NCI-H1930 (cell line): Measurements from ENCODE around the gene LRCH1.
A peak's percentile ranks its signal among the peaks of the same experiment; 100 is the strongest.

Experiments
- DNase-seq, 2 experiments: peaks; one replicate each; lab custom pipeline; 2025; lab: John Stamatoyannopoulos, UW

LRCH1 gene

GRCh38 chr13:46615888-46616531, 63.0 kb downstream of the LRCH1 start:
- DNase-seq, result no peak

GRCh38 chr13:46617229-46617721, 64.3 kb downstream of the LRCH1 start:
- no peak for DNase-seq

- DNase-seq, result no peak
Observed at GRCh38 chr13:46617885-46618284, 64.9 kb downstream of the LRCH1 start.

GRCh38 chr13:46618694-46619254, 65.8 kb downstream of the LRCH1 start:
- DNase-seq, result no peak

- no peak for DNase-seq
Observed at GRCh38 chr13:46620029-46620428, 67.1 kb downstream of the LRCH1 start.

- no peak for DNase-seq
Observed at GRCh38 chr13:46620471-46620870, 67.5 kb downstream of the LRCH1 start.

GRCh38 chr13:46621133-46621532, 68.2 kb downstream of the LRCH1 start:
- no peak for DNase-seq

GRCh38 chr13:46621792-46622629, 69.0 kb downstream of the LRCH1 start:
- DNase-seq, result peak in 1 of 2 experiments; percentile 58

- DNase-seq, result no peak
Observed at GRCh38 chr13:46622630-46623256, 69.8 kb downstream of the LRCH1 start.

- DNase-seq, result no peak
Observed at GRCh38 chr13:46624353-46624752, 71.4 kb downstream of the LRCH1 start.

- no peak for DNase-seq
Observed at GRCh38 chr13:46624821-46625220, 71.9 kb downstream of the LRCH1 start.

GRCh38 chr13:46627462-46627861, 74.5 kb downstream of the LRCH1 start:
- DNase-seq, result no peak

- no peak for DNase-seq
Observed at GRCh38 chr13:46628622-46629365, 75.8 kb downstream of the LRCH1 start.

- DNase-seq, result no peak
Observed at GRCh38 chr13:46629811-46630413, 76.9 kb downstream of the LRCH1 start.

GRCh38 chr13:46630431-46631178, 77.6 kb downstream of the LRCH1 start:
- no peak for DNase-seq

- DNase-seq, result no peak
Observed at GRCh38 chr13:46631179-46631542, 78.2 kb downstream of the LRCH1 start.

- no peak for DNase-seq
Observed at GRCh38 chr13:46632176-46632575, 79.2 kb downstream of the LRCH1 start.

GRCh38 chr13:46633416-46633815, 80.4 kb downstream of the LRCH1 start:
- DNase-seq, result no peak

GRCh38 chr13:46636451-46636850, 83.5 kb downstream of the LRCH1 start:
- no peak for DNase-seq

- no peak for DNase-seq
Observed at GRCh38 chr13:46637213-46637612, 84.2 kb downstream of the LRCH1 start.

- DNase-seq, result no peak
Observed at GRCh38 chr13:46638262-46638661, 85.3 kb downstream of the LRCH1 start.
